GM19324 (cell line): ENCODE measurements around the gene MRPS14.
"Not testable (repeated sequence)": the region's sequence is repeated elsewhere in the genome, so short reads cannot be mapped to it uniquely, and the experiment has no call there.

Experiments
- ATAC-seq: cut with Tn5 transposase; IDR thresholded peaks from one replicate; pipeline ENCODE4 v1.9.1; 2021; ENCODE audit warnings: mild to moderate bottlenecking, moderate library complexity; ENCODE audit not compliant: unreplicated experiment, low FRiP score

The MRPS14 gene

GRCh38 chr1:175024773-175025172 is 1.5 kb upstream of the MRPS14 start:
- ATAC-seq = no peak

DNA sequence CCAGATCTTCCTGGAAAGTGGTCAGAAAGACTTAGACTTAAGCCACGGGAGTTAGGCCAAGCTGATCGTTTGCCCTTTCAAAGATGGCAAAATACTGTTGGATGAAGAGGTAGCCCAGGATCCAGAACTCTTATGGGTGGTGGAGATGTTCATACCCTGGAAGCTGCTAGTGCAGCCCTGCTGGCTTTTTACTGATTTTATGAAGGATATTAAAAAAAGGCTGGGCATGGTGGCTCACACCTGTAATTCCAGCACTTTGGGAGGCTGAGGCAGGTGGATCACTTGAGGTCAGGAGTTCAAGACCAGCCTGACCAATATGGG is 657 bp upstream of the MRPS14 start:
- ATAC-seq = not testable (repeated sequence)

DNA sequence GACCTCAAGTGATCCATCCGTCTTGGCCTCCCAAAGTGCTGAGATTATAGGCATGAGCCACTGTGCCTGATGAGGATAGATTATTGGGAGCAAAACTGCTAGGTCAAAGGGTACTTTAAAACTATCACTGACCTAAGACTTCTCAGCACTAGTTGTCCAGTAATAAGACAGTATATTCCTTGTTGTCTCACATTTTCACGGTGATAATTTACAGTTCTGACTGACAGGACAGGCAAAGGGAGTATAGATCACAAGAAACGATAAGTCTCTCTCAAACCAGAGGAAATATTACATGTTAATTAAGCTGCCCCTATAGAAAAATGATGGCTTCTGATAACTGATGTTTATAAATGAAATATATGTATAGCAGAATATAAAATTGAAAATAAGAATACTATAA is 3.7 kb downstream of the MRPS14 start:
- ATAC-seq = no peak

DNA sequence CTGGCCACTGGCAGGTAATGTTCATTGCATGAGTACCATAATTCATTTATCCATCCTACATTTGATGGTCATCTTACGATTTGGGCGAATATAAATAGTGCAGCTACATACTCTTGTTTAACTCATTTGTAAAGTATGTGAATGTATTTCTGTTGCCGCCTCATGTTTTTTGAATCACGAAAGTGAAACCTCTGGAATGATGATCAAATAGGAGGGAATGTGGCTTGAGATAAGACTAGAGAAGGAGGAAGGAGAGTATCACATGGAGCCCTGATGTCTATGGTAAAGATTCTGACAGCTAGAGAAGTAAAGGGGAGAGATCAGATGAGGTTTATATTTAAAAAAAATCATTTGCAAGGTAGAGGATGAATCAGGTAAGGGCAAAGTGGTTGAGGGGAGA is 8.0 kb downstream of the MRPS14 start:
- no peak for ATAC-seq

- no peak for ATAC-seq
Measured at GRCh38 chr1:175013445-175013844, 9.8 kb downstream of the MRPS14 start.

DNA sequence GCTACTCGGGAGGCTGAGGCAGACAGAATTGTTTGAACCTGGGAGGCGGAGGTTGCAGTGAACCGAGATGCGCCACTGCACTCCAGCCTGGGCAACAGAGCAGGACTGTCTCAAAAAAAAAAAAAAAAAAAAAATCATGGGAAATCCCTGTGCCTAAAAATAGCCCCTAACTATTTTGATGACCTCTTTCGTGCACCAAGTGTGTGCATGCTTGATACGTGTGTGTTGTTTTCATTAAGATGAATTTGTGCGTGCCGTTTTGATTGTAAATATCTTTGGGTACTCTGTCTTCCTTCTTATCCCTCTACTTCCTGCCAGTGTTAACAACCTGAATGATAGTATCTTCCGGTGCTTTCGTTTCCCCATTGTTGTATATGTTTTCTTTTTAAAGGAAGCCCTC is 13.7 kb downstream of the MRPS14 start:
- no peak for ATAC-seq

GRCh38 chr1:175005085-175005783 is 18.0 kb downstream of the MRPS14 start:
- ATAC-seq = no peak

DNA sequence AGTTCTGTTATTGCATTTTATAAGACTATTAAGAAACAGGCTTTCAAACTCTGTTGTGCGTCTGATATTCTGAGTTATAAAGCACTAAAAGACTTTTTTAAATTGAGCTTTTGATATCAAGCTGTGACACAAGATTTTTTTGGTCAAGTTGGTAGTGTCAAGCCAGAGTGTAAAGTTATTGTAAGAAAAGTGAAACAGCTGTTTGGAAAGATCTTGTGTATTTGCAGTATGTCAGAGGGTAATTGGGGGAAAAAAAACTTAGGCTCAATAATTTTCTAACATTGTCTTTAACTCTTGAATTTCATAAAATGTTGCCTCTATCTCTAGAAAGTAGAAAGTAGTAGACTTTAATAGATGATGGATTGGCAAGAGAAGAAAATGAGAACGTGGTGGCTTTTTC is 19.7 kb downstream of the MRPS14 start:
- no peak for ATAC-seq

- no peak for ATAC-seq
Measured at GRCh38 chr1:175002910-175003517, 20.2 kb downstream of the MRPS14 start.

GRCh38 chr1:175000697-175001187 is 22.5 kb downstream of the MRPS14 start:
- no peak for ATAC-seq

- ATAC-seq = no peak
Measured at GRCh38 chr1:174999936-175000696, 23.1 kb downstream of the MRPS14 start, which contains the start of gene CACYBP. TSS of gene CACYBP (plus strand) at chr1:174999947. CDS start at chr1:175000181, 234 bp downstream.

GRCh38 chr1:174999216-174999935 is 23.8 kb downstream of the MRPS14 start:
- peak; percentile 88 for ATAC-seq

GRCh38 chr1:174998569-174999215 is 24.5 kb downstream of the MRPS14 start:
- no peak for ATAC-seq

DNA sequence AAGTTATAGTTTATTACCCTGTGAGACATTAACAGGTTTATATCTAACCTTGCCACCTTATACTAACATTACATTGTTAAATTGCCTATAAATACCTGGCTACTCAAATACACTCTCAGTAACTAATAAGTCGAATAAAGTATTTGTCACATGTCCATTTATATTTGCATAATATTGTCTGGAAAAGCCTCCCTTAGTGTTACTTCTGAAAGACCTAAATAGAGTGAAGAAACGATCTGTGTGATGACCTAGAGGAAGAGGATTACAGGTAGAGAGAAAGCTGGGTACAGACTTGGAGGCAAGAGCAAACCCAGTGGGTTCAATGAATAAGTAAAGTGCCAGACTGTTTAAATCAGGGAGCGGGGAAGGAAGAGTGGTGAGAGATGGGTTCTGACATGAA is 26.2 kb downstream of the MRPS14 start:
- ATAC-seq = no peak

DNA sequence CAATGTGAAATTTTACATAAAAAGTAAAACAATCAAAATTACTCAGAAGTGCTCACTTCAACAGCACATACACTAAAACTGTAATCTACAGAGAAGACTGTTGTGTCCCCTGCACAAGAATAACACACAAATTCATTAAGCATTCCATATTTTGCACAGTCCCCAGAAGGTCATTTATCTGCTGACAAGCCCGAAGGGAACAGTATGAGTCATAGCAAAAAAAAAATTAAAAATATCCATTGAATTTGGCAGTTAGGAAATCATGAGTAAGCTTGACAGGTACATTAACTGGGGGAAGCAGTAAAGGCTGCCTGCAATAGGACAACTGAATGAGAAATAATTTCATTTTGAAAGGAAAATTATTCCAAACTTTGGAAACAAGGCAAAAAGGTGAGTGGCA is 26.7 kb downstream of the MRPS14 start:
- no peak for ATAC-seq

- ATAC-seq = no peak
Measured at GRCh38 chr1:174995916-174996315, 27.3 kb downstream of the MRPS14 start.

- no peak for ATAC-seq
Measured at GRCh38 chr1:174995121-174995520, 28.1 kb downstream of the MRPS14 start.

DNA sequence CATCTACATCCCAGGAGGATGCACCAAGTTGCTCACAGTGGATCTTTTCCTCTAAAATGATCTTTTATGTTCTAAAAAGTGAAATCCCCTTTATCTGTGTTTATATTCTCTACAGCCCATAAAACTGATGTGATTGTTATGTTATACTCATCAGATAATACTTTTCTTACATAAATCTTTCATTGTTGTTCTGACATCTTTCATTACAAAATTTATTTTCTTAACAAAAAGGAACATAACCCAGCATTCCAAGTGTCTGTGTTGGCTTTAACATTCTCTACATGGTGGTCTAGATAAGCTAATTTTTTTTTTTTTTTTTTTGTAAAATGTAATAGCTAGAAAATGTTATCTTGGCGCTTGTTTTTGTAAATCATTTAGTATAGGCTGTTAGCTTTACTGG is 31.8 kb downstream of the MRPS14 start:
- no peak for ATAC-seq

- no peak for ATAC-seq
Measured at GRCh38 chr1:174990382-174990999, 32.7 kb downstream of the MRPS14 start.
